Smooth muscle cell of the brain vasculature (primary cell): Measurements from ENCODE around the gene FAM135A.
"Not testable (repeated sequence)": the region's sequence is repeated elsewhere in the genome, so short reads cannot be mapped to it uniquely, and the experiment has no call there.

ENCODE experiments used
- DNase-seq: peaks from one replicate; pipeline ENCODE4 v3.0.0-alpha.2; 2012; ENCODE audit warnings: low read depth, low spot score

FAM135A gene

GRCh38 chr6:70459699-70460098 lies 46.4 kb downstream of the FAM135A start:
- DNase-seq: not testable (repeated sequence)

DNA sequence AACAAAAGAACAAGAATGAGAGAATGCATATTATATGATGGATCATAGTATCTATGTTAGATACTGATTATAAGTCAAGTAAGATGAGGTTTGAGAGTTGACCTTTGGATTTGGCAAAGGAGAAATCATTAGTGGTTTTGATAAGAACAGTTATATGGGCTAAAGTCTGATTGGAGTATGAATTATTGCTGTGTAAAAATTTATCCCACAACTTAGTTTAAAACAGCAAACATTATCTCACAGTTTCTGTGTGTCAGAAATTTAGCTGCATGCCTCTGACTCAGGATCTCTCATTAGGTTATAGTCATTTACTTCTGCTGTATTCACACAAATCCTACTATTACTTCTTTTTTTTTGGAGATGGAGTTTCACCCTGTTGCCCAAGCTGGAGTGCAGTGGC lies 56.7 kb downstream of the FAM135A start:
- no peak for DNase-seq

GRCh38 chr6:70470510-70470909 lies 57.2 kb downstream of the FAM135A start:
- DNase-seq: not testable (repeated sequence)

GRCh38 chr6:70474751-70475150 lies 61.4 kb downstream of the FAM135A start:
- DNase-seq: no peak

DNA sequence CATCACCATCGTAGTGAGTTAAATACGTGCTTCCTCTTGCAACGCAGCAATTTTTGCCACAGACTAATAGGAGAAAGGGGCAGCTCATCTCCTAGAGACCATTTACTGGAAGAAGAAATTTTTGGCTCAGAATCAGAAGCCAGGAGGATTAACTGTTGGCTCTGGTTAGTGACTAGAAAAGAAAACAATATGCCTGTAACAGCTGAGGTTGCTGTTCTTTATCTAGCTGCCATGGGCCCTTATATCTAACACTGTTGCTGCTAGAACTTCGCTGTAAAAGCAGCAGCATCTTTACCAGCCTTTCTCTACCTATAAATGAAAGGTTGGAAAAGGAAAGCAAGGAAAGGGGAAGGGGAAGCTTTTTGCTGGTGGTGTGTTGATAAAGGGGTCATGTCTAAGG lies 65.9 kb downstream of the FAM135A start:
- no peak for DNase-seq

GRCh38 chr6:70486638-70487037 lies 73.3 kb downstream of the FAM135A start:
- not testable (repeated sequence) for DNase-seq

DNA sequence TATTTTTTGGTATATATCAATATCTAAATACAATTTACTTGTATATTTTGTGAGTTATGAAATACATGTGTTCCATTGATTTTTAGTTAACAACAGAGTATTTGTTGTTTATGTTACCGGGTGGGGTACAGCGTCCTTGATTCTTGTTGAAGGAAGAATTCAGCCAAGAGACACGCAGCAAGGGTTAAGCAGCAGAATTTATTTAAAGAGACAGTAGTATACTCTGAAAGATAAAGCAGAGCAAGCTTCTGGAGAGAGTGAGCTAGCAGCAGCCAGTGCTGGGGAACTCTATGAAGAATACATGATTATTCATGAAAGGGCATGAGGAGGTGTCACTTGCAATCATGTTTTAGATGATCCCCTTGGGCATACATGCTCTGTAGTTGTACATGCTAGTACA lies 76.1 kb downstream of the FAM135A start:
- no peak for DNase-seq

DNA sequence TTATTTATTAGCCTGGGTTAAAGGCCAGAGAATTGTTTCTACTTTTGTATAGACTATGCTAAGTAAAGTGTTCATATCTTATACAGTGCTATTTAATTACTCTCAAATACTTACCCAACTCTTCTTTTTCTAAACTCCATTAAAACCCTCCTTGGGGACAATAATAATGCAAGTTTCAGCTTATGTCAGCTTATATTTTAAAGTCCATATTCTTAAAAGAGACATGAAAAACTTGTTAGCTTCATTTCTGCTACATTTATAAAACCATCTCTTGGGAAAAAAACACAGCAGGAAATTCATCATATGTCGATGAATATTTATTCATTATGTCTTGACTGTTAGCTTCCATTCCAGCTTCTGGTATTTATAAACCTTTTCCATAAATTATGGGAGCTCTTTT lies 81.5 kb downstream of the FAM135A start:
- DNase-seq: no peak

- not testable (repeated sequence) for DNase-seq
Observed at GRCh38 chr6:70495790-70496189, 82.5 kb downstream of the FAM135A start.

- no peak for DNase-seq
Observed at GRCh38 chr6:70502484-70502883, 89.2 kb downstream of the FAM135A start.

DNA sequence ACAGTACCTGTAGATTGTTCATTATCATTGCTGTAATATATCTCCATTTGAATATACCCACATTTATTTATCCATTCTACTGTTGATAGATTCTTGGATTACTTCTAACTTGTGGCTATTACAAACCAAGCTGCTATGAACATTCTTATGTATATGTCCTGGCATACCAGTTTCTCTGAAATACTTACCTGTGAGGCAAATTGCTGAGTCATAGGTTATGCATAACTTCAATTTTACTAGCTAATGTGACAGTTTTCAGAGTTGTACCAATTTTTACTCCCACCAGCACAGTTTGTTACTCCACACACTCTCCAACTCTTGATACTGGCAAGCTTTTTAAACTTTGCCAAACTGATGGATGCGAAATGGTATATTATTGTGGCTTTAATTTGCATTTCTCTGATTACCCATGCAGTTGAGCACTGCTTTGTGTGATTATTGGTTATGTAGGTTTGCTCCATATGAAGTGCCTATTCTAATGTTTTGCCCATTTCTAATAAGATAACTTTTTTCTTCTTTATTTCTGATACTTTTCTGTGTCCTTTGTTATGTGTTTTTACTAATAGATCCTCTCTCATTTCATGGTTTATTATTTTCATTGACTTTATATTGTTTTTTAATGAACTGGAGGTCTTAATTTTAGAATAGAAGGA lies 90.6 kb downstream of the FAM135A start:
- no peak for DNase-seq

- DNase-seq: no peak
Observed at GRCh38 chr6:70506321-70506720, 93.0 kb downstream of the FAM135A start.

GRCh38 chr6:70507161-70507560 lies 93.9 kb downstream of the FAM135A start:
- no peak for DNase-seq

DNA sequence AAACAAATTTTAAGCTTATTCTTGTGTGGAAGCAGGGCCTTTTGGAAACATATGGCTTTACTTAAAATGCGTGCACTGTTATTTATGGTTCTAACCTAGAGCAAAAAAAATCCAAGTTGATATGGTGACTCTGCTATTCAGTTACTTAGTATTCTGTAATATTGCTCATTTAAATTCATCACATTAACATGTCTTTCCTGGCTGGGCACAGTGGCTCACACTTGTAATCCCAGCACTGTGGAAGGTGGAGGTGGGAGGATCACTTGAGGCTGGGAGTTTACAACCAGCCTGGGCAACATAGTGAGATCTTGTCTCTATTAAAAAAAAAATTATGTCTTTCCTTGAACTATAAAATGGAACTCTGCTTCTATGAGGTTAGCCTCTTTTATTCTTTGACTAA lies 95.6 kb downstream of the FAM135A start:
- no peak for DNase-seq

- DNase-seq: no peak
Observed at GRCh38 chr6:70510600-70510999, 97.3 kb downstream of the FAM135A start.

- DNase-seq: no peak
Observed at GRCh38 chr6:70518723-70519122, 105.4 kb downstream of the FAM135A start.

GRCh38 chr6:70520575-70520974 lies 107.3 kb downstream of the FAM135A start:
- DNase-seq: no peak

GRCh38 chr6:70524721-70525286 lies 111.5 kb downstream of the FAM135A start:
- DNase-seq: no peak

DNA sequence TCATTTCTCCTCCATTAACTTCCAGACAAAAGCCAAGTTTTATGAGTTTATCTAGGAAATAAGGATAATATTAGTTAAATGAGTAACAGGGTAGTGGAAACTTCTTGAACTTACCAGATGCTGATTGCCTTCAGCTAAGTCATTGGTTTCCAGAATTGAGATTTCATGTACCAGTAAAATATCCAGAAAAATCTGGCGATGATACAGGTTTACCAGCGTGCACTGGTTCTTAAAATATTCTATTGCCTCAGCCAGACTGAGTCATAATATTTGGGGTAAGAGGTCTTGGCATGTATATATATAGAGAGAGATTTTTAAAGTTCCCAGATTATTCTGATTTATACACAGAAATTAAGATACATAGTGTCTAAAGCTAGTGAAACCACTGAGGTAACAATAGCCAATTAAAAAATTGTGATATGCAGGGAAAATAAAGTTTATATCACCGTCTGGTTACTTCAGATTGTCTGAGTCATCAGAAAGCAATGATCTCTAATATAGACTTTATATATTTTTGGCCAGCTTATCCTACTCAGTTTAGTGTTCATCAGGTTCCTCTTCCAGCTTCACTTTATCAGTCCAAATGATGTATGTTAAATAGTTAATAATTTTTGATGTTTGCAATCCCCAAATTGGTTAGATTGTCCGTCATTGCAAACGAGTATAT lies 113.9 kb downstream of the FAM135A start:
- DNase-seq: no peak

- DNase-seq: no peak
Observed at GRCh38 chr6:70530023-70530422, 116.7 kb downstream of the FAM135A start.

- DNase-seq: no peak
Observed at GRCh38 chr6:70531133-70531532, 117.8 kb downstream of the FAM135A start.

- no peak for DNase-seq
Observed at GRCh38 chr6:70537266-70537665, 124.0 kb downstream of the FAM135A start.

DNA sequence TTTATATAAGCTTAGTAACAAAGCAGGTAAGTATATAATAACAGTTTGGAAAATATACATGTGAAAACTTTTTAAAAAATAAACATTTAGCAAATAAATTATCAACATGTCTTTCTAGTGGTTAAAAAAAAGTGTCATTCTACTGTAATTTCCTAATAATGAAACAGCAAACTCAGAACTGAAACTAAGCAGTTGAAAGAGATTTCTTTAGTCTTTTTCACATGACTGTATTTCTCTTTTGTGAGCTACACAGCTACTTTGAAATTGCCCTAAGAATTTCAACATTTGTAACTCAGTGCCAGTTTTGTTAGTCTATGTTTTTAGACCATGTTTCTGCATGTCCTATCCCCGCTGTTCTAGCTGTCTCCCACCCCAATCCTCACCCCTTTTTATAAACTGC lies 125.1 kb downstream of the FAM135A start:
- no peak for DNase-seq
